Measurements from ENCODE around the gene DPY19L1.

The DPY19L1 gene

DNA sequence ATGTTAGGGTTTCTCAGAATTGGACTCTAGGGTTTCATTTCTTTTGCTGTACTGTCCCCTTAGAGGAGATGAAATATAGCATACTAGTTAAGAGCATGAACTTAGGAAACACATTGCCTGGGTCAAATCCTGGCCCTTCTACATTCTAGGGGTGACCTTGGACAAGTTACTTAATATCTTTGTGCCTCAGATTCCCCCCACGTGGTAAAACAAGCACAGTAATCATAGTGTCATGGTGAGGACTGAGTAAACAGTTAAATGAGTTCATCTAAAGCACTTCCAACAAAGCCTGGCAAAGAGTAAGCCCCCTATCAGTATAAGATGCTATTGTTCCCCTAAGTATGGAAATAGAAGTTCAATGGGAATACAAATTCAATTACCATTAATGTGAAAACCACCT is 5.1 kb downstream of the DPY19L1 start:
- Histone ChIP-seq H3K4me3 (ENCODE audit: control insufficient read depth in 1 of 7, extremely low read depth in 1 of 7, insufficient read depth in 4 of 7, low read depth in 2 of 7, low read length in 6 of 7) (no peak overlapping the region), H3K27ac (ENCODE audit: insufficient read depth in 1 of 2, low read depth in 1 of 2, low read length in 2 of 2, poor library complexity in 1 of 2, severe bottlenecking in 2 of 2) (no peak overlapping the region), H3K4me1 (ENCODE audit: control extremely low read depth in 1 of 4, control insufficient read depth in 4 of 4, insufficient read depth in 4 of 4, low read length in 3 of 4) (peaks cover 2 to 25% (median 16%) of the 10 kb centered on the region in 4 experiments), H3K9me3 (ENCODE audit: control extremely low read depth in 1 of 5, control insufficient read depth in 4 of 5, insufficient read depth in 2 of 5, low read depth in 1 of 5, low read length in 4 of 5) (no peaks in the 10 kb centered on the region), H3K36me3 (ENCODE audit: control insufficient read depth in 4 of 4, insufficient read depth in 4 of 4, low read length in 3 of 4) (no peaks in the 10 kb centered on the region), H3K27me3 (replicated peaks in 2 of 5; ENCODE audit: control insufficient read depth in 4 of 5, insufficient read depth in 5 of 5, low read length in 4 of 5) (no peaks in the 10 kb centered on the region)
- ChIA-PET CTCF (no interaction called here), POLR2A (no interaction called here)
- WGBS (ENCODE audit: insufficient coverage), result no CpG with 5 or more reads among the region's 1 CpG
- DNase-seq, result no peak

- no peak for DNase-seq
- ChIA-PET CTCF (no interaction called here), POLR2A (no interaction called here)
- Histone ChIP-seq H3K27ac (ENCODE audit: insufficient read depth in 1 of 2, low read depth in 1 of 2, low read length in 2 of 2, poor library complexity in 1 of 2, severe bottlenecking in 2 of 2) (no peak overlapping the region), H3K4me3 (ENCODE audit: control insufficient read depth in 1 of 7, extremely low read depth in 1 of 7, insufficient read depth in 4 of 7, low read depth in 2 of 7, low read length in 6 of 7) (no peak overlapping the region), H3K36me3 (ENCODE audit: control insufficient read depth in 4 of 4, insufficient read depth in 4 of 4, low read length in 3 of 4) (no peaks in the 10 kb centered on the region), H3K4me1 (ENCODE audit: control extremely low read depth in 1 of 4, control insufficient read depth in 4 of 4, insufficient read depth in 4 of 4, low read length in 3 of 4) (peaks cover 2 to 18% (median 9%) of the 10 kb centered on the region in 4 experiments), H3K27me3 (replicated peaks in 2 of 5; ENCODE audit: control insufficient read depth in 4 of 5, insufficient read depth in 5 of 5, low read length in 4 of 5) (no peaks in the 10 kb centered on the region), H3K9me3 (ENCODE audit: control extremely low read depth in 1 of 5, control insufficient read depth in 4 of 5, insufficient read depth in 2 of 5, low read depth in 1 of 5, low read length in 4 of 5) (no peaks in the 10 kb centered on the region)
- WGBS (ENCODE audit: insufficient coverage), result no CpG with 5 or more reads among the region's 2 CpGs
These were observed 6.4 kb downstream of the DPY19L1 start for GRCh38 chr7:35030848-35031247.

DNA sequence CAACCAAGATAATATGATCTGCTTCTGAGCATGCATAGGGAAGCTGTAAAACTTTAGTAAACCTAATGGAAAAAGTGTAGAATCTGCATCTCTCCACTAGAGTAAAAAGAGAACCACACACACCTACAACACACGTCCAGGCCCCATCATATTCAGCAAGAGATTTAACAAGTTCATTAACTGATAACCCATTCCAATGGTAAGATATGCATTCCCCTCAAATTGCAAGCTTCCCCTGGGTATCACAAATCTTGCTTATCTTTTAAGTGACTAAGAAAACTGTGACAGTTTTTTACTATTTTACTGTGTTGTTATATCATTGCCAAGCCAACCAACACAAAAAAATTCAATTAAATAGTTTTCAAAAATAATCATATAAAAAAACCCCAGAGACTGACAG is 8.0 kb downstream of the DPY19L1 start:
- no peak overlapping the region for H3K4me3 ChIP-seq (ENCODE audit: control insufficient read depth in 1 of 7, extremely low read depth in 1 of 7, insufficient read depth in 4 of 7, low read depth in 2 of 7, low read length in 6 of 7)
- no peaks in the 10 kb centered on the region for H3K36me3 ChIP-seq (ENCODE audit: control insufficient read depth in 4 of 4, insufficient read depth in 4 of 4, low read length in 3 of 4)
- POLR2A ChIA-PET, result no interaction called here
- no peaks in the 10 kb centered on the region for H3K9me3 ChIP-seq (ENCODE audit: control extremely low read depth in 1 of 5, control insufficient read depth in 4 of 5, insufficient read depth in 2 of 5, low read depth in 1 of 5, low read length in 4 of 5)
- H3K27me3 ChIP-seq (replicated peaks in 2 of 5; ENCODE audit: control insufficient read depth in 4 of 5, insufficient read depth in 5 of 5, low read length in 4 of 5), result no peaks in the 10 kb centered on the region
- 67% methylated on average over 1 of the region's 1 CpG for WGBS (ENCODE audit: insufficient coverage)
- H3K4me1 ChIP-seq (ENCODE audit: control extremely low read depth in 1 of 4, control insufficient read depth in 4 of 4, insufficient read depth in 4 of 4, low read length in 3 of 4), result peaks cover 0 to 4% (median 0%) of the 10 kb centered on the region in 4 experiments
- H3K27ac ChIP-seq (ENCODE audit: insufficient read depth in 1 of 2, low read depth in 1 of 2, low read length in 2 of 2, poor library complexity in 1 of 2, severe bottlenecking in 2 of 2), result no peak overlapping the region
- CTCF ChIA-PET, result no interaction called here
- no peak for DNase-seq

DNA sequence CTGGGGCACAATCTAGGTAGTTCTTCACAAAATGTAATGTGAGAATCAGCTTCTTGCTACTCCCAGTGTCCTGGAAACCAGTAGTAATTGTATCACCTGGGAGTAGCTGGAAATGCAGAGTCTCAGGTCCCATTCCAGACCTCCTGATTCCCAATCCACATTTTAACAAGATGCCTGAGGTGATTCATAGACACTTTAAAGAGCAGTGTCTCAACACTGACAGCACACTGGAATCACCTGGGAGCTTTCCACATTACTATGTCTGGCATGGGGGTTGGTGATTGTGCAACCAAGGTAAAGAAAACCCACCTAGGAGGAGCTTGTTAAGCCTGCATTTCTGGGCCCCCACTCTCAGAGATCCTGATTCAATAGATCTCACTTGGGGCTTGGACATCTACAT is 11.1 kb downstream of the DPY19L1 start:
- Histone ChIP-seq H3K4me3 (ENCODE audit: control insufficient read depth in 1 of 7, extremely low read depth in 1 of 7, insufficient read depth in 4 of 7, low read depth in 2 of 7, low read length in 6 of 7) (no peak overlapping the region), H3K27me3 (replicated peaks in 2 of 5; ENCODE audit: control insufficient read depth in 4 of 5, insufficient read depth in 5 of 5, low read length in 4 of 5) (no peaks in the 10 kb centered on the region), H3K36me3 (ENCODE audit: control insufficient read depth in 4 of 4, insufficient read depth in 4 of 4, low read length in 3 of 4) (no peaks in the 10 kb centered on the region), H3K27ac (ENCODE audit: insufficient read depth in 1 of 2, low read depth in 1 of 2, low read length in 2 of 2, poor library complexity in 1 of 2, severe bottlenecking in 2 of 2) (no peak overlapping the region), H3K4me1 (ENCODE audit: control extremely low read depth in 1 of 4, control insufficient read depth in 4 of 4, insufficient read depth in 4 of 4, low read length in 3 of 4) (no peaks in the 10 kb centered on the region), H3K9me3 (ENCODE audit: control extremely low read depth in 1 of 5, control insufficient read depth in 4 of 5, insufficient read depth in 2 of 5, low read depth in 1 of 5, low read length in 4 of 5) (no peaks in the 10 kb centered on the region)
- ChIA-PET CTCF (no interaction called here), POLR2A (no interaction called here)
- DNase-seq, result no peak

DNA sequence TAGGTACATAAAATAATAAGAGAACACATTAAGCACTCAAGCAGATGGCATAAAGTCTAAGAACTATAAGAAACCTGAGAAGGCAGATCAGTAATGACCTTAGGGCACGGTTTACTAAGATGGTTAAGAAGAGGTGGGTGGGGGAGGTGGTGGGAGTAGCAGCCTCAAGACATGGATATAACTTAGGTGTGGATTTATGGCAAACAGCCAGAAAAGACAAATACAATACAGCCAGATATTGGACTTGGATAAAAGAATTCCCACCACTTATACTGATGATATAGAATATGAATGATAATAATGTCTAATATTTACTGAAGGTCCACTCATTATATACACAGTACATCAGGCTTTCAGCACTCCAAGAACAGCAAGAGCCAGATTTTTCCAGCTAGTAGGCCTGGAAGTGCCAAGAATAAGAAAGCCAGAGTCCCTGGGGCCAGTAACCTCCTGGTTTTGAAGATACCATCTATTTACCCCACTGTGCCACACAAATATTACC is 11.9 kb downstream of the DPY19L1 start:
- Histone ChIP-seq H3K4me3 (ENCODE audit: control insufficient read depth in 1 of 7, extremely low read depth in 1 of 7, insufficient read depth in 4 of 7, low read depth in 2 of 7, low read length in 6 of 7) (no peak overlapping the region), H3K27ac (ENCODE audit: insufficient read depth in 1 of 2, low read depth in 1 of 2, low read length in 2 of 2, poor library complexity in 1 of 2, severe bottlenecking in 2 of 2) (no peak overlapping the region), H3K9me3 (ENCODE audit: control extremely low read depth in 1 of 5, control insufficient read depth in 4 of 5, insufficient read depth in 2 of 5, low read depth in 1 of 5, low read length in 4 of 5) (no peaks in the 10 kb centered on the region), H3K36me3 (ENCODE audit: control insufficient read depth in 4 of 4, insufficient read depth in 4 of 4, low read length in 3 of 4) (no peaks in the 10 kb centered on the region), H3K4me1 (ENCODE audit: control extremely low read depth in 1 of 4, control insufficient read depth in 4 of 4, insufficient read depth in 4 of 4, low read length in 3 of 4) (no peaks in the 10 kb centered on the region), H3K27me3 (replicated peaks in 2 of 5; ENCODE audit: control insufficient read depth in 4 of 5, insufficient read depth in 5 of 5, low read length in 4 of 5) (no peaks in the 10 kb centered on the region)
- no CpG with 5 or more reads among the region's 1 CpG for WGBS (ENCODE audit: insufficient coverage)
- DNase-seq, result no peak
- ChIA-PET CTCF (no interaction called here), POLR2A (no interaction called here)

- Histone ChIP-seq H3K9me3 (ENCODE audit: control extremely low read depth in 1 of 5, control insufficient read depth in 4 of 5, insufficient read depth in 2 of 5, low read depth in 1 of 5, low read length in 4 of 5) (no peaks in the 10 kb centered on the region), H3K27ac (ENCODE audit: insufficient read depth in 1 of 2, low read depth in 1 of 2, low read length in 2 of 2, poor library complexity in 1 of 2, severe bottlenecking in 2 of 2) (no peak overlapping the region), H3K4me3 (ENCODE audit: control insufficient read depth in 1 of 7, extremely low read depth in 1 of 7, insufficient read depth in 4 of 7, low read depth in 2 of 7, low read length in 6 of 7) (no peak overlapping the region), H3K36me3 (ENCODE audit: control insufficient read depth in 4 of 4, insufficient read depth in 4 of 4, low read length in 3 of 4) (no peaks in the 10 kb centered on the region), H3K27me3 (replicated peaks in 2 of 5; ENCODE audit: control insufficient read depth in 4 of 5, insufficient read depth in 5 of 5, low read length in 4 of 5) (no peaks in the 10 kb centered on the region), H3K4me1 (ENCODE audit: control extremely low read depth in 1 of 4, control insufficient read depth in 4 of 4, insufficient read depth in 4 of 4, low read length in 3 of 4) (no peaks in the 10 kb centered on the region)
- no peak for DNase-seq
- WGBS (ENCODE audit: insufficient coverage), result 100% methylated on average over 2 of the region's 3 CpGs
- POLR2A ChIA-PET, result no interaction called here
- CTCF ChIA-PET, result no interaction called here
These were observed 13.0 kb downstream of the DPY19L1 start for GRCh38 chr7:35024298-35024697.

DNA sequence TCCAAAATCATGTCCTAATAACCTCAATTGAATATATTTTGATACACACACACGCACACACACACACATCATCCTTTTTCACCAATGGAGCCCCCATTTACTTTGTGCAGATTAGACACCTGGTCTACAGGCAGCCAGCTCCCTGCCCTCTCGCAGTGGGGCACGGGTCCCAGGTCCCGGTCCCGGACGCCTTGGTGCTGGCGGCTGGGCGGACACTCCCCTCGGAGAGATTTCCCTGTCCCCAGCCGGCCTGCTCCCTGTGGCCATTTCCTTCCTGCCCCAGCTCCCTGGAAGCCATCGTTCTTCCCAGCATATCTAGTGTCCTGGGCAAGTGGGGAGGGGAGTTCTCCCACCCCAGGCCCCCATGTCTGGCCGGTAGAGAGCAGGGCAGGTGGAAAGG is 14.6 kb downstream of the DPY19L1 start:
- no peak overlapping the region for H3K4me3 ChIP-seq (ENCODE audit: control insufficient read depth in 1 of 7, extremely low read depth in 1 of 7, insufficient read depth in 4 of 7, low read depth in 2 of 7, low read length in 6 of 7)
- no peaks in the 10 kb centered on the region for H3K27me3 ChIP-seq (replicated peaks in 2 of 5; ENCODE audit: control insufficient read depth in 4 of 5, insufficient read depth in 5 of 5, low read length in 4 of 5)
- no peaks in the 10 kb centered on the region for H3K9me3 ChIP-seq (ENCODE audit: control extremely low read depth in 1 of 5, control insufficient read depth in 4 of 5, insufficient read depth in 2 of 5, low read depth in 1 of 5, low read length in 4 of 5)
- DNase-seq, result no peak
- H3K36me3 ChIP-seq (ENCODE audit: control insufficient read depth in 4 of 4, insufficient read depth in 4 of 4, low read length in 3 of 4), result no peaks in the 10 kb centered on the region
- ChIA-PET POLR2A (no interaction called here), CTCF (no interaction called here)
- 98% methylated on average over 8 of the region's 12 CpGs for WGBS (ENCODE audit: insufficient coverage)
- H3K27ac ChIP-seq (ENCODE audit: insufficient read depth in 1 of 2, low read depth in 1 of 2, low read length in 2 of 2, poor library complexity in 1 of 2, severe bottlenecking in 2 of 2), result no peak overlapping the region
- H3K4me1 ChIP-seq (ENCODE audit: control extremely low read depth in 1 of 4, control insufficient read depth in 4 of 4, insufficient read depth in 4 of 4, low read length in 3 of 4), result no peaks in the 10 kb centered on the region

DNA sequence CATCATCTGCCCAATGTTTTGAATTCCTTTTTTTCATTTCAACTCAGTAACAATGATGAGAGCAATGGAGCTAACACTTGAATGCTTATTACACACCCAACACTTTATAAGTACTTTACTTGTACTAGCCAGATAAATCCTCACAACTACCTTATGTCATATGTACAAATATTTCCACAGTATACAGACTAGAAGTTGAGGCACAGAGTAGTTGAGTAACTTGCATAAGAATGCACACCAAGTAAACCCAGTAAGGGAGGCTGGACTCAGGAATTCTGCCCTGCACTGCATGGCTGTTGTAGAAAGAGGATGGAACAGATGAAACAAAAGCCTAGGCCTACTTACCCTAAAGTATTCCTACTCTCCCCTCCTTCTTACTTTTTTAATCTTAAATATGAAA is 15.8 kb downstream of the DPY19L1 start:
- POLR2A ChIA-PET, result no interaction called here
- H3K36me3 ChIP-seq (ENCODE audit: control insufficient read depth in 4 of 4, insufficient read depth in 4 of 4, low read length in 3 of 4), result peaks cover 0 to 4% (median 0%) of the 10 kb centered on the region in 4 experiments
- no peaks in the 10 kb centered on the region for H3K4me1 ChIP-seq (ENCODE audit: control extremely low read depth in 1 of 4, control insufficient read depth in 4 of 4, insufficient read depth in 4 of 4, low read length in 3 of 4)

More for the DNA sequence above, 15.8 kb downstream of the DPY19L1 start:
- no peak for DNase-seq
- H3K27ac ChIP-seq (ENCODE audit: insufficient read depth in 1 of 2, low read depth in 1 of 2, low read length in 2 of 2, poor library complexity in 1 of 2, severe bottlenecking in 2 of 2), result no peak overlapping the region
- H3K4me3 ChIP-seq (ENCODE audit: control insufficient read depth in 1 of 7, extremely low read depth in 1 of 7, insufficient read depth in 4 of 7, low read depth in 2 of 7, low read length in 6 of 7), result no peak overlapping the region
- CTCF ChIA-PET, result no interaction called here
- no peaks in the 10 kb centered on the region for H3K27me3 ChIP-seq (replicated peaks in 2 of 5; ENCODE audit: control insufficient read depth in 4 of 5, insufficient read depth in 5 of 5, low read length in 4 of 5)
- H3K9me3 ChIP-seq (ENCODE audit: control extremely low read depth in 1 of 5, control insufficient read depth in 4 of 5, insufficient read depth in 2 of 5, low read depth in 1 of 5, low read length in 4 of 5), result no peaks in the 10 kb centered on the region

All from common myeloid progenitor, CD34-positive (primary cell).